ENCODE data around the gene LAMB1.

LAMB1 gene

GRCh38 chr7:107998660-107999480 is 4.1 kb downstream of the LAMB1 start:
- DNase-seq (ENCODE audit: low spot score) = no peak

- DNase-seq (ENCODE audit: low spot score) = no peak
Observed at GRCh38 chr7:107998150-107998549, 4.8 kb downstream of the LAMB1 start.

- no peak for DNase-seq (ENCODE audit: low spot score)
Observed at GRCh38 chr7:107996072-107996882, 6.7 kb downstream of the LAMB1 start.

GRCh38 chr7:107995184-107996071 is 7.5 kb downstream of the LAMB1 start:
- no peak for DNase-seq (ENCODE audit: low spot score)

- DNase-seq (ENCODE audit: low spot score) = no peak
Observed at GRCh38 chr7:107994421-107995030, 8.4 kb downstream of the LAMB1 start.

GRCh38 chr7:107993891-107994291 is 9.1 kb downstream of the LAMB1 start:
- no peak for DNase-seq (ENCODE audit: low spot score)

- no peak for DNase-seq (ENCODE audit: low spot score)
Observed at GRCh38 chr7:107989618-107990373, 13.2 kb downstream of the LAMB1 start.

GRCh38 chr7:107982918-107983389 is 20.0 kb downstream of the LAMB1 start:
- DNase-seq (ENCODE audit: low spot score) = peak; percentile 42

GRCh38 chr7:107982042-107982840 is 20.7 kb downstream of the LAMB1 start:
- no peak for DNase-seq (ENCODE audit: low spot score)

- no peak for DNase-seq (ENCODE audit: low spot score)
Observed at GRCh38 chr7:107981466-107981865, 21.5 kb downstream of the LAMB1 start.

- no peak for DNase-seq (ENCODE audit: low spot score)
Observed at GRCh38 chr7:107980671-107981190, 22.2 kb downstream of the LAMB1 start.

GRCh38 chr7:107980171-107980570 is 22.8 kb downstream of the LAMB1 start:
- no peak for DNase-seq (ENCODE audit: low spot score)

- DNase-seq (ENCODE audit: low spot score) = no peak
Observed at GRCh38 chr7:107978815-107979408, 24.0 kb downstream of the LAMB1 start.

GRCh38 chr7:107977048-107977447 is 25.9 kb downstream of the LAMB1 start:
- DNase-seq (ENCODE audit: low spot score) = no peak

GRCh38 chr7:107976620-107977019 is 26.3 kb downstream of the LAMB1 start:
- DNase-seq (ENCODE audit: low spot score) = no peak

GRCh38 chr7:107975394-107976013 is 27.5 kb downstream of the LAMB1 start:
- DNase-seq (ENCODE audit: low spot score) = no peak

GRCh38 chr7:107973861-107974260 is 29.1 kb downstream of the LAMB1 start:
- DNase-seq (ENCODE audit: low spot score) = no peak

GRCh38 chr7:107972941-107973376 is 30.0 kb downstream of the LAMB1 start:
- no peak for DNase-seq (ENCODE audit: low spot score)

- no peak for DNase-seq (ENCODE audit: low spot score)
Observed at GRCh38 chr7:107972075-107972482, 30.9 kb downstream of the LAMB1 start.

Data from NAMALWA (cell line).